ENCODE measurements around the gene ATP13A3. TPM values are rescaled to one million over a fixed set of nuclear protein-coding genes. Genes with fewer than 3 reads are reported as not detected.

ATP13A3 gene
- total RNA-seq, 1 experiment from 2014 or later, result 121 TPM

DNA sequence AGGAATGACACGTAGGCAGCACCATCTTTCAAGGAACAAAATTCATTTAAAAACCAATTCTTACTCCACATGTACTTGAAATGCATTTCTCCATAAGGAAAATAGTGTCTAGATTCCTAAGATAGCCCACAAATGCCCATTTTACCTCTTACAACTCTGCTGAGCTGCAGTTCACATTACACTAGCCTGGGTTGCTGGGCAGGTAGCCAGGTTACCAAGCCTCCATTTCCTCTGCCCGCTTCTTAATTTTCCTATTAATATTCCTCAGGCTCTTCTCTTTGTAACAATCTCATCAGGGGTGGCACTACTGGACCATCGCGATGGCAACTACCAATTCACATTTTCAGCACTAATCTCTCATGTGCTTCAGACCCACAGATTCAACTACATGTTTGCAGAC, 10.8 kb downstream of the ATP13A3 start:
- no TSS peak for BruUV-seq (replicated peaks)
- Histone ChIP-seq H3K27ac (ENCODE audit: low read depth, low read length, poor library complexity, severe bottlenecking) (no peak overlapping the region), H3K36me3 (ENCODE audit: insufficient read depth, low read length, poor library complexity, severe bottlenecking) (peaks cover 4% of the 10 kb centered on the region), H3K4me1 (ENCODE audit: insufficient read depth, low read length, poor library complexity, severe bottlenecking) (peaks cover 41% of the 10 kb centered on the region), H3K9me3 (ENCODE audit: low read depth, low read length, poor library complexity, severe bottlenecking) (no peaks in the 10 kb centered on the region), H3K4me3 (ENCODE audit: low read depth, low read length, poor library complexity, severe bottlenecking) (no peak overlapping the region), H3K27me3 (replicated peaks; ENCODE audit: insufficient read depth, low read depth, low read length, poor library complexity) (no peaks in the 10 kb centered on the region)
- TF ChIP-seq, protein P1, sequence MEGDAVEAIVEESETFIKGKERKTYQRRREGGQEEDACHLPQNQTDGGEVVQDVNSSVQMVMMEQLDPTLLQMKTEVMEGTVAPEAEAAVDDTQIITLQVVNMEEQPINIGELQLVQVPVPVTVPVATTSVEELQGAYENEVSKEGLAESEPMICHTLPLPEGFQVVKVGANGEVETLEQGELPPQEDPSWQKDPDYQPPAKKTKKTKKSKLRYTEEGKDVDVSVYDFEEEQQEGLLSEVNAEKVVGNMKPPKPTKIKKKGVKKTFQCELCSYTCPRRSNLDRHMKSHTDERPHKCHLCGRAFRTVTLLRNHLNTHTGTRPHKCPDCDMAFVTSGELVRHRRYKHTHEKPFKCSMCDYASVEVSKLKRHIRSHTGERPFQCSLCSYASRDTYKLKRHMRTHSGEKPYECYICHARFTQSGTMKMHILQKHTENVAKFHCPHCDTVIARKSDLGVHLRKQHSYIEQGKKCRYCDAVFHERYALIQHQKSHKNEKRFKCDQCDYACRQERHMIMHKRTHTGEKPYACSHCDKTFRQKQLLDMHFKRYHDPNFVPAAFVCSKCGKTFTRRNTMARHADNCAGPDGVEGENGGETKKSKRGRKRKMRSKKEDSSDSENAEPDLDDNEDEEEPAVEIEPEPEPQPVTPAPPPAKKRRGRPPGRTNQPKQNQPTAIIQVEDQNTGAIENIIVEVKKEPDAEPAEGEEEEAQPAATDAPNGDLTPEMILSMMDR (conservative IDR thresholded peaks at IDR 0.05; ENCODE audit: low read depth, low read length), result no peak
- no peak for TF ChIP-seq EZH2 (IDR thresholded peaks at IDR 0.05; ENCODE audit: borderline replicate concordance, low read depth, low read length, poor library complexity, severe bottlenecking)
- peak; percentile 28 for DNase-seq (ENCODE audit: low spot score)
- POLR2A ChIA-PET (ENCODE audit: low non-redundant PET), result no interaction called here
- CTCF ChIA-PET, result no interaction called here
- intact Hi-C loops (cut with micrococcal nuclease; ENCODE audit: unreplicated experiment), result no loop called here

DNA sequence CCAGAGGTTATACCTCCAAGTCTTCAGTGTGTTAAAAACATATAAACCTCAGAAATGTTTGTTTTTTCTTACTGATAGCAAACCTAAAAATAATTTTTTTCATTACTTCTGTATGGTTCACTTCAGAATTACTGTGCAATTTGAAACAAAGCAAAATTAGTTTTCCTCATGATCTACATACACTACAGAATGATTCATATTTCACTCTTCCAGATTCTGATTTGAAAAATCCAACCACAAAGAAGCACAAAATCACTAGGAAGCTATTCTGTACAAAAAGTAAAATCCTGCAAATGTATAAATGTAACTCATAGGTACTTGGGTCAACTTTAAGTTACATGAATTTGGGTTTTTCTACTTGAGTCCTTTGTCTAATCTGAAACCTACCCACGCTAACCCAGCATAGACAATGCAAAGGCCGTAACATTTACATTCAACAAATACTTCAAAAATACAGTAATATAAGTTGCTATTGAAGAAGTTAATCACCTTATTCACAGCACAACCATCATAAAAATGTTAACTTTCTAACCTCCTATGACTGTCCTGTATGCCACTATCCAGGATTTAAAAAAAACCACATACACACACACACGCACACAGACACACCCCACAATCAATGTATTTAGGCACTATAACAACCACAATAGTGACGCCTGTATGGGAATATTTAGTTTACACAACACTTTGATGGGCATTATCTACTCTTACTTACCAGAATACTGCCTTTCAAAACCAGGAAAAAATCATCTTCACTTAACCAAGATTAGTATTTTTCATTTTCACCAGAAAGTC, 11.5 kb downstream of the ATP13A3 start:
- no peak for DNase-seq (ENCODE audit: low spot score)
- TF ChIP-seq, protein P1 (conservative IDR thresholded peaks at IDR 0.05; ENCODE audit: low read depth, low read length), result no peak
- TF ChIP-seq EZH2 (IDR thresholded peaks at IDR 0.05; ENCODE audit: borderline replicate concordance, low read depth, low read length, poor library complexity, severe bottlenecking), result no peak
- intact Hi-C loops (cut with micrococcal nuclease; ENCODE audit: unreplicated experiment), result no loop called here
- Histone ChIP-seq H3K27me3 (replicated peaks; ENCODE audit: insufficient read depth, low read depth, low read length, poor library complexity) (no peaks in the 10 kb centered on the region), H3K27ac (ENCODE audit: low read depth, low read length, poor library complexity, severe bottlenecking) (peak overlapping the region; percentile 27), H3K36me3 (ENCODE audit: insufficient read depth, low read length, poor library complexity, severe bottlenecking) (peaks cover 4% of the 10 kb centered on the region), H3K9me3 (ENCODE audit: low read depth, low read length, poor library complexity, severe bottlenecking) (no peaks in the 10 kb centered on the region), H3K4me3 (ENCODE audit: low read depth, low read length, poor library complexity, severe bottlenecking) (no peak overlapping the region), H3K4me1 (ENCODE audit: insufficient read depth, low read length, poor library complexity, severe bottlenecking) (peaks cover 41% of the 10 kb centered on the region)
- CTCF ChIA-PET, result no interaction called here
- no TSS peak for BruUV-seq (replicated peaks)
- POLR2A ChIA-PET (ENCODE audit: low non-redundant PET), result no interaction called here

DNA sequence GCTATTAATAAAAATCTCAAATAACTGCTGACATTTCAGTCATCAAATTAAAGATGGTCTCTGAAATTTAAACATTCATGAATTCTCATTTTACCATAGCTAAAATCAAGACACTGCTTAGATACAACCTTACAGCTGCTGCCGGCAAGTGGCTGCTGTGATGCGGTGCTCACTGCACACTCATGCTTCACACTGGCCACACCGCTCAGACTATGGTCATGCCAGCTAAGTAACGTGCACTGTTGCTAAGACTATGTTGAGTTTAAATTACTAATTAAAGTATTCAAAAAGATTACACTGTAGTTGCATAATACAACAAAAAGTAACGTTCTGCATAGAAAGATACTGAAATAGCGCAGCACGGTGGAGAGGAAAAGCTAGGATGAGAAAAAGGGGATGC, 12.1 kb downstream of the ATP13A3 start:
- Histone ChIP-seq H3K27me3 (replicated peaks; ENCODE audit: insufficient read depth, low read depth, low read length, poor library complexity) (no peaks in the 10 kb centered on the region), H3K36me3 (ENCODE audit: insufficient read depth, low read length, poor library complexity, severe bottlenecking) (peaks cover 4% of the 10 kb centered on the region), H3K4me1 (ENCODE audit: insufficient read depth, low read length, poor library complexity, severe bottlenecking) (peaks cover 41% of the 10 kb centered on the region), H3K27ac (ENCODE audit: low read depth, low read length, poor library complexity, severe bottlenecking) (no peak overlapping the region), H3K9me3 (ENCODE audit: low read depth, low read length, poor library complexity, severe bottlenecking) (no peaks in the 10 kb centered on the region), H3K4me3 (ENCODE audit: low read depth, low read length, poor library complexity, severe bottlenecking) (no peak overlapping the region)
- no TSS peak for BruUV-seq (replicated peaks)
- DNase-seq (ENCODE audit: low spot score), result no peak
- TF ChIP-seq EZH2 (IDR thresholded peaks at IDR 0.05; ENCODE audit: borderline replicate concordance, low read depth, low read length, poor library complexity, severe bottlenecking), result no peak
- TF ChIP-seq, protein P1 (conservative IDR thresholded peaks at IDR 0.05; ENCODE audit: low read depth, low read length), result no peak
- CTCF ChIA-PET, result no interaction called here
- POLR2A ChIA-PET (ENCODE audit: low non-redundant PET), result no interaction called here
- intact Hi-C loops (cut with micrococcal nuclease; ENCODE audit: unreplicated experiment), result loop anchor here (5.0 kb wide), 1 partner anchor 98 kb away; no protein-coding TSS in a partner anchor
